ENCODE results near the gene SARS1. TPM values are rescaled to one million over a fixed set of nuclear protein-coding genes. Genes with fewer than 3 reads are reported as not detected.
A peak's percentile ranks its signal among the peaks of the same experiment; 100 is the strongest.

Gene SARS1
- total and polyA plus RNA-seq, 2 of the 8 experiments (the other 6 are each of a cell fraction or from before 2014, with no cell fraction given), result 83.1 to 146 TPM

DNA sequence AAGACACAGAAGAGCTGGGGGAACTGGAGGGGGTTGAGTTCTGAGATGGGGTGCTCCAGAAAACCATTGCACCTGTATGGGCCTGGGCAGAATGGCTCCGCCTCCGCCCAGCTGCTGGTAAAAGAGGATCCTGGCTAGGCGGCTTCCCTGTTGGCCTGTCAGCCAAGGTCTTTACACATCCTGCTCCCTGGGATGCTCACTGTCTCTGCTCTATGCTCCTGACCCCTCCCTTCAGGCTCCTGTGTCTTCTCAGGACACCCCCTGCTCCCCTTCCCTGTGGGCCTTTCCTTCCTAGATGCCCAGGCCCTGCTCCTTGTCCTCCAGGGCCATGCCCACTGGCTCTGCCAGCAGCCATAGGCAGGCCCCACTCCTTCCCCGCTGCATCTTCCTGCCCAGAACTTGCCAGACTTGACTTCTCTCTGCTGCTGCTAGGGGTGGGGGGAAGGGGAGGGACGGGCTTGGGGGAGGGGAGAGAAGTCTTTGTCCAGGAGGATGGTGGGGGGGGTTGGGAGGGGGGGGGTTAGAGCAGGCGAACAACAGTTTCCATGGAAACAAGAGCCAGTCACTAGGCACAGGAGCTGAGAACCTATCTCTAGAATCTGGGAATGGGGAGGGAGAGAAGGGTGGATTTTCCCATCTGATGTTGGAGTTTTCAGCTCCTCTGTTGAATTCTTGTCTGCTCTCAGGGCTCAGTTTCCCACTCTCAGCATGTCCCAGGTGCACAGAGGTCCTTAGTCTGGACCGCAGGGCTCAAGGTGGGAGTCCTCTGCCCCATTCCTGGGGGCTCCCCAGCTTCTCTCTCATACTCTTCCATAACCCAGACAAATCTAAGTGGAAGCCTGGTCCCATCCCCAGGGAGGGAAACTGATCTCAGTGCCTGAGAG lies 46.2 kb downstream of the SARS1 start:
- no peak overlapping the region for H2BK15ac ChIP-seq (ENCODE audit: low read length)
- peak overlapping the region in 1 of 2 experiments; percentile 55; a peak in 3 of 4 replicates for H3K4me2 ChIP-seq (ENCODE audit: insufficient read depth in 1 of 2, low read depth in 2 of 2, low read length in 2 of 2)
- no peaks in the 10 kb centered on the region; the same call in 1 of the 2 replicates for H3K23me2 ChIP-seq (ENCODE audit: low read depth, low read length)
- FAIRE-seq, result no peak
- no peak overlapping the region for H2BK120ac ChIP-seq (replicated peaks; ENCODE audit: low read depth, low read length)
- ChIA-PET POLR2A (ENCODE audit: partially characterized antibody) (interaction anchor here (0.7 to 1.5 kb wide), 6 partner anchors 10 to 213 kb away, joined by 3 to 7 read pairs (median 3); partner anchors contain the start of genes PSRC1 and SARS1), CTCF (ENCODE audit: partially characterized antibody) (interaction anchor here (0.6 to 8.5 kb wide), 19 partner anchors 10 to 238 kb away, joined by 3 to 95 read pairs (median 3); partner anchors contain the start of genes ATXN7L2, CELSR2, PSRC1 and SORT1)
- H3K79me1 ChIP-seq (ENCODE audit: low read depth, low read length), result peaks cover 6% of the 10 kb centered on the region; the same call in 1 of the 2 replicates
- no peak overlapping the region for H3K4me3 ChIP-seq (ENCODE audit: extremely low read depth in 1 of 4, insufficient read depth in 2 of 4, low read depth in 3 of 4, low read length in 4 of 4)
- H3K23ac ChIP-seq (ENCODE audit: insufficient read length), result no peak overlapping the region
- no peak overlapping the region for H2AFZ ChIP-seq (ENCODE audit: low read length)
- H4K5ac ChIP-seq (ENCODE audit: insufficient read length, low read depth, low read length), result no peak overlapping the region
- H3K27me3 ChIP-seq (replicated peaks in 1 of 4; ENCODE audit: control insufficient read depth in 3 of 4, extremely low read depth in 1 of 4, insufficient read depth in 3 of 4, low read length in 3 of 4), result no peaks in the 10 kb centered on the region
- H3K79me2 ChIP-seq (ENCODE audit: control insufficient read depth in 1 of 2, insufficient read depth in 2 of 2, low read length in 2 of 2), result peaks cover 0 to 13% of the 10 kb centered on the region in 2 experiments; a peak in 1 of 4 replicates
- 72% methylated on average over 6 of the region's 7 CpGs; no CpG with 5 or more reads in 1 of the 2 experiments for WGBS, 2 experiments (ENCODE audit: extremely low coverage in 1 of 2, insufficient coverage in 1 of 2, insufficient read length in 1 of 2, insufficient replicate concordance in 2 of 2, low coverage in 1 of 2, low lambda C conversion rate in 2 of 2, missing lambda C conversion rate in 1 of 2)
- DNase-seq (ENCODE audit: low read depth in 1 of 2, low spot score in 2 of 2), result no peak
- no peak overlapping the region for H3K4ac ChIP-seq (replicated peaks; ENCODE audit: insufficient read length, low read depth, low read length)
- H2BK12ac ChIP-seq (ENCODE audit: low read depth, low read length), result peak overlapping the region; percentile 60; the same call in 1 of the 2 replicates
- H2BK5ac ChIP-seq (ENCODE audit: low read depth, low read length), result peak overlapping the region; percentile 81; the same call in 1 of the 2 replicates
- 0 out of 7 replicates have a peak overlapping the region, but pooled peaks of 1 of the 4 experiments have one; percentile 7 for H3K9ac ChIP-seq (replicated peaks in 1 of 4; ENCODE audit: extremely low read depth in 1 of 4, low read depth in 3 of 4, low read length in 3 of 4)
- no peaks in the 10 kb centered on the region for H3K9me3 ChIP-seq (ENCODE audit: insufficient read depth in 2 of 2, low read depth in 1 of 2, low read length in 1 of 2)
- no peak overlapping the region for H2AK5ac ChIP-seq (ENCODE audit: low read depth, low read length)
- TF ChIP-seq NRF1 (IDR thresholded peaks at IDR 0.05; ENCODE audit: low read depth, low read length), result no peak
- peak; percentile 47; the same call in 1 of the 2 replicates for TF ChIP-seq RBBP5 (IDR thresholded peaks at IDR 0.05; ENCODE audit: borderline replicate concordance, low read depth, low read length)
- peaks cover 0 to 2% of the 10 kb centered on the region in 2 experiments for H4K20me1 ChIP-seq (replicated peaks in 1 of 2; ENCODE audit: control insufficient read depth in 1 of 2, insufficient read depth in 2 of 2, low read length in 2 of 2)
- H4K91ac ChIP-seq (replicated peaks; ENCODE audit: insufficient read length, low read length), result no peak overlapping the region
- no peak overlapping the region; the same call in none of the 2 replicates for H3K18ac ChIP-seq (ENCODE audit: extremely low read depth, low read length)
- H3K4me1 ChIP-seq (replicated peaks in 1 of 4; ENCODE audit: control insufficient read depth in 3 of 4, insufficient read depth in 4 of 4, low read length in 3 of 4), result peaks cover 0 to 20% (median 12%) of the 10 kb centered on the region in 4 experiments; a peak in 6 of 7 replicates
- H3K27ac ChIP-seq (ENCODE audit: low read depth, low read length), result peak overlapping the region; percentile 39; the same call in 1 of the 2 replicates
- H3K56ac ChIP-seq (replicated peaks; ENCODE audit: insufficient read length, low read depth, low read length), result no peak overlapping the region
- H4K8ac ChIP-seq (ENCODE audit: extremely low read depth, insufficient read depth, low read length), result peak overlapping the region; percentile 9; the same call in 1 of the 2 replicates
- no peak overlapping the region for H2BK20ac ChIP-seq (ENCODE audit: low read length)
- peaks cover 4 to 10% (median 7%) of the 10 kb centered on the region in 4 experiments; a peak in 5 of 8 replicates for H3K36me3 ChIP-seq (ENCODE audit: control insufficient read depth in 2 of 4, insufficient read depth in 4 of 4, low read length in 3 of 4)
- no peak overlapping the region for H3K14ac ChIP-seq (ENCODE audit: insufficient read length)
